Testis (tissue), 3 donors: ENCODE data around the gene HTATSF1. TPM values are rescaled to one million over a fixed set of nuclear protein-coding genes. Genes with fewer than 3 reads are reported as not detected.

Source experiments
- DNase-seq: peaks from one replicate; pipeline ENCODE4 v3.0.0-alpha.2; 2019
- H3K27ac ChIP-seq, 2 donors: fragments of 200-600 bp; sonication (generic); one replicate each; pipeline ENCODE4 v1.5.1; 2019
- H3K27me3 ChIP-seq: fragments of 200-600 bp; sonication (generic); one replicate; pipeline ENCODE4 v1.5.1; 2019
- H3K36me3 ChIP-seq: fragments of 200-600 bp; sonication (generic); one replicate; pipeline ENCODE4 v1.5.1; 2017; ENCODE audit warnings: low read depth; ENCODE audit errors: missing control alignments
- H3K4me1 ChIP-seq: fragments of 200-600 bp; sonication (generic); one replicate; pipeline ENCODE4 v1.5.1; 2019
- H3K4me3 ChIP-seq, 2 donors: fragments of 200-600 bp; sonication (generic); one replicate each; pipeline ENCODE4 v1.5.1; 2017 to 2019
- H3K9me3 ChIP-seq: fragments of 200-600 bp; sonication (generic); one replicate; pipeline ENCODE4 v1.5.1; 2017
- CTCF ChIP-seq, 3 experiments: fragments of 450-650 bp in 2 of 3; fragments of 200-600 bp in 1 of 3; sonication (generic) in 1 of 3; IDR thresholded peaks; one replicate each; pipeline ENCODE4 v1.5.1; 2016 to 2019; ENCODE audit warnings: antibody characterized with exemption in 3 of 3, mild to moderate bottlenecking in 2 of 3, moderate library complexity in 1 of 3
- POLR2A ChIP-seq: fragments of 450-650 bp; IDR thresholded peaks from one replicate; pipeline ENCODE4 v1.6.1; 2017; ENCODE audit warnings: antibody characterized with exemption, mild to moderate bottlenecking, moderate library complexity
- WGBS, 2 donors: methylation state at CpG; one replicate each; pipeline ENCODE4 v1.1.5; 2018; 5-methylcytosine and 5-hydroxymethylcytosine counted together
- intact Hi-C: fragments of 100-400 bp; cut with DNase I; formaldehyde crosslinking; loops from one replicate; pipeline ENCODE4 v1.15.1; 2023; ENCODE audit warnings: low total_unique reads
- polyA plus RNA-seq: library from polyadenylated mRNA; stranded (reverse); fragments of 350-450 nt; fragmentation: Illumina TruSeq; extraction: RNeasy Lipid Tissue Mini Kit (QIAGEN cat#74804); gene quantifications from one replicate; pipeline ENCODE4 v1.2.3, GENCODE V29; 2014; ENCODE audit warnings: low read depth, low replicate concordance; ENCODE audit not compliant: insufficient read depth
- total RNA-seq, 2 donors: library from RNA; depleted of rRNA; stranded (reverse); fragments of >200 nt; gene quantifications; one replicate each; pipeline ENCODE4 v1.2.3, GENCODE V29; 2016

The HTATSF1 gene
- total and polyA plus RNA-seq, 3 donors from 2014 or later, result 65.3 to 115 (median 103) TPM

- WGBS, 2 donors, result 46 to 72% methylated on average over 2 of the region's 2 CpGs
- intact Hi-C loops, result no loop called here
- no peaks in the 10 kb centered on the region for H3K27me3 ChIP-seq
- peak; percentile 15 for DNase-seq
- no peaks in the 10 kb centered on the region for H3K9me3 ChIP-seq
- no peak overlapping the region for H3K4me3 ChIP-seq
- H3K27ac ChIP-seq, result no peak overlapping the region
- no peaks in the 10 kb centered on the region for H3K36me3 ChIP-seq
- TF ChIP-seq POLR2A, result no peak
- TF ChIP-seq CTCF (IDR thresholded peaks at IDR 0.05), result no peak
- peaks cover 4% of the 10 kb centered on the region for H3K4me1 ChIP-seq
Observed at GRCh38 chrX:136529795-136530194, 32.4 kb downstream of the HTATSF1 start.

GRCh38 chrX:136531951-136532350, 34.6 kb downstream of the HTATSF1 start, which contains the start of gene VGLL1:
TSS of gene VGLL1 (plus strand) at chrX:136532215. CDS start at chrX:136536021, 3,806 bp downstream.
- H3K36me3 ChIP-seq, result no peaks in the 10 kb centered on the region
- H3K4me1 ChIP-seq, result no peaks in the 10 kb centered on the region
- 91 to 92% methylated on average over 3 of the region's 3 CpGs for WGBS, 2 donors
- no peak for DNase-seq
- no peak within 1 kb of the TSS for H3K4me3 ChIP-seq
- intact Hi-C loops, result no loop called here
- H3K27me3 ChIP-seq, result no peaks in the 10 kb centered on the region
- no peak within 1 kb of the TSS for H3K27ac ChIP-seq
- no peaks in the 10 kb centered on the region for H3K9me3 ChIP-seq
- TF ChIP-seq CTCF (IDR thresholded peaks at IDR 0.05) (no peak), POLR2A (no peak)

DNA sequence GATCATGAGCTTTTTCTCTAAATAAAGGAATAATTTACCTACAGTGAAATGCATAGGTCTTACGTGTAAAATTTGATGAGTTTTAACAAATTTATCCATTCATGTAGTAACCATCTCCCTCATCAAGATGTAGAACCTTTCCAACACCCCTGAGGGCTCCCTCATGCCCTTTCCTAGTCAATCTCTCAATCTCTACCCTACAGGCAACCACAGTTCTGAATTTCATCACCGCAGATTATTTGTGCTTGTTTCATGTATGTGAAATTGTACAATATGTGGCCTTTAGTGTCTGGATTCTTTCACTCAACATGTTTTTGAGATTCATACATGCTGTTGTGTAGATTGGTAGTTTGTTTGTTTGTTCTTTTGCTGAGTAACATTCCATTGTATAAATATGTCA, 36.7 kb downstream of the HTATSF1 start:
- H3K27me3 ChIP-seq, result no peaks in the 10 kb centered on the region
- no peak overlapping the region for H3K27ac ChIP-seq
- no peaks in the 10 kb centered on the region for H3K9me3 ChIP-seq
- no peak for TF ChIP-seq CTCF (IDR thresholded peaks at IDR 0.05)
- no peak for TF ChIP-seq POLR2A
- DNase-seq, result no peak
- intact Hi-C loops, result no loop called here
- WGBS, 2 donors, result 94 to 100% methylated on average over 2 of the region's 2 CpGs
- H3K36me3 ChIP-seq, result no peaks in the 10 kb centered on the region
- no peak overlapping the region for H3K4me3 ChIP-seq
- H3K4me1 ChIP-seq, result no peaks in the 10 kb centered on the region

- no peak overlapping the region for H3K27ac ChIP-seq
- no peaks in the 10 kb centered on the region for H3K4me1 ChIP-seq
- H3K27me3 ChIP-seq, result no peaks in the 10 kb centered on the region
- TF ChIP-seq POLR2A (no peak), CTCF (IDR thresholded peaks at IDR 0.05) (no peak)
- H3K4me3 ChIP-seq, result no peak overlapping the region
- 72 to 89% methylated on average over 2 of the region's 2 CpGs for WGBS, 2 donors
- DNase-seq, result no peak
- no peaks in the 10 kb centered on the region for H3K36me3 ChIP-seq
- intact Hi-C loops, result no loop called here
- H3K9me3 ChIP-seq, result no peaks in the 10 kb centered on the region
Observed at GRCh38 chrX:136538811-136539210, 41.4 kb downstream of the HTATSF1 start.

DNA sequence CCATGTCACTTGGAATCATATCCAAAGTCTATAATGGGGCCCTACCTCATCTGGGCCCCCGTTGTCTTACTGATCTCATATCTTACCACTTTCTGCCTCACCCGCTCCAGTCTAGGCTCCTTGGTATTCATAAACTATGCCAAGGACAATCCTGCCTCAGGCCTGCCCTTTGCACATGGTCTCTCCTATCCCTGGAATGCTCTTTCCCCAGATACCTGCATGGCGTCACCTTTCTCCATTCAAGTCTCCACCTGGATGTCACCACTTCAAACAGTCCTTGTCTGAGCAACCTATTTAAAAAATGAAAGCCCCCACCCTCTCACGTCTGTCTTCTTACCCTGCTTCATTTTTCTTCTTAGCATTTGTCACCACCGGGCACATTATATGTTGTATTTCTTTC, 42.8 kb downstream of the HTATSF1 start:
- no peak for DNase-seq
- intact Hi-C loops, result no loop called here
- H3K9me3 ChIP-seq, result no peaks in the 10 kb centered on the region
- H3K4me1 ChIP-seq, result no peaks in the 10 kb centered on the region
- TF ChIP-seq POLR2A (no peak), CTCF (IDR thresholded peaks at IDR 0.05) (no peak)
- no peak overlapping the region for H3K4me3 ChIP-seq
- H3K27me3 ChIP-seq, result no peaks in the 10 kb centered on the region
- no peaks in the 10 kb centered on the region for H3K36me3 ChIP-seq
- WGBS, 2 donors, result 85 to 92% methylated on average over 5 of the region's 5 CpGs
- H3K27ac ChIP-seq, result no peak overlapping the region
